Astrocyte (in vitro differentiated cells and primary cell): ENCODE data around the gene CAPZB. TPM values are rescaled to one million over a fixed set of nuclear protein-coding genes. Genes with fewer than 3 reads are reported as not detected.

Source experiments
- DNase-seq: peaks from one replicate; pipeline ENCODE4 v3.0.0-alpha.2; 2010; ENCODE audit warnings: low read depth
- FAIRE-seq: peaks from 2 replicates; lab custom pipeline; 2011; peaks lifted over from hg19 to GRCh38; lab: Jason Lieb, UNC
- H2AFZ ChIP-seq: 2 replicates; pipeline ENCODE4 v1.6.0; 2012; ENCODE audit warnings: low read depth, low read length, inconsistent platforms
- H3K27ac ChIP-seq: 2 replicates; pipeline ENCODE4 v1.5.1; 2011; ENCODE audit warnings: low read depth, low read length, inconsistent platforms
- H3K27me3 ChIP-seq: 2 replicates; pipeline ENCODE4 v1.6.0; 2011; ENCODE audit warnings: low read length, inconsistent platforms; ENCODE audit not compliant: insufficient read depth
- H3K36me3 ChIP-seq: 2 replicates; pipeline ENCODE4 v1.5.1; 2011; ENCODE audit warnings: low read length, inconsistent platforms; ENCODE audit not compliant: insufficient read depth
- H3K4me1 ChIP-seq: 2 replicates; pipeline ENCODE4 v1.5.1; 2011; ENCODE audit warnings: low read length, inconsistent platforms; ENCODE audit not compliant: insufficient read depth
- H3K4me2 ChIP-seq: 2 replicates; pipeline ENCODE4 v1.6.0; 2012; ENCODE audit warnings: low read length, inconsistent platforms
- H3K4me3 ChIP-seq: 2 replicates; pipeline ENCODE4 v1.5.1; 2011; ENCODE audit warnings: low read depth, mild to moderate bottlenecking, low read length, inconsistent platforms; ENCODE audit not compliant: insufficient read depth
- H3K79me2 ChIP-seq: 2 replicates; pipeline ENCODE4 v1.6.0; 2012; ENCODE audit warnings: mild to moderate bottlenecking, low read length, inconsistent platforms; ENCODE audit not compliant: insufficient read depth
- H3K9ac ChIP-seq: 2 replicates; pipeline ENCODE4 v1.6.0; 2012; ENCODE audit warnings: mild to moderate bottlenecking, low read length, inconsistent platforms
- H3K9me3 ChIP-seq: 2 replicates; pipeline ENCODE4 v1.5.1; 2012; ENCODE audit warnings: low read depth, mild to moderate bottlenecking, low read length, inconsistent platforms; ENCODE audit not compliant: insufficient read depth
- H4K20me1 ChIP-seq: 2 replicates; pipeline ENCODE4 v1.6.0; 2012; ENCODE audit warnings: low read length, inconsistent platforms; ENCODE audit not compliant: insufficient read depth
- H3K27ac Mint-ChIP-seq: one replicate; pipeline ENCODE4 v1.8.0; 2021; ENCODE audit warnings: mild to moderate bottlenecking, mixed read lengths; ENCODE audit not compliant: unreplicated experiment
- H3K27me3 Mint-ChIP-seq: one replicate; pipeline ENCODE4 v1.8.0; 2021; ENCODE audit warnings: low read depth, mixed read lengths; ENCODE audit not compliant: unreplicated experiment
- H3K36me3 Mint-ChIP-seq: one replicate; pipeline ENCODE4 v1.8.0; 2021; ENCODE audit warnings: low read depth, mixed read lengths; ENCODE audit not compliant: unreplicated experiment
- H3K4me1 Mint-ChIP-seq: one replicate; pipeline ENCODE4 v1.8.0; 2021; ENCODE audit warnings: low read depth, mixed read lengths; ENCODE audit not compliant: unreplicated experiment
- H3K4me3 Mint-ChIP-seq: one replicate; pipeline ENCODE4 v1.8.0; 2021; ENCODE audit warnings: mild to moderate bottlenecking, moderate library complexity, mixed read lengths; ENCODE audit not compliant: unreplicated experiment
- H3K9me3 Mint-ChIP-seq: one replicate; pipeline ENCODE4 v1.8.0; 2021; ENCODE audit warnings: mild to moderate bottlenecking, mixed read lengths; ENCODE audit not compliant: unreplicated experiment
- CTCF ChIP-seq: IDR thresholded peaks from 2 replicates; pipeline ENCODE4 v1.5.1; 2011; ENCODE audit warnings: low read depth, mild to moderate bottlenecking, inconsistent platforms, low read length, moderate library complexity; ENCODE audit not compliant: insufficient read depth
- EZH2 ChIP-seq: IDR thresholded peaks from 2 replicates; pipeline ENCODE4 v1.6.1; 2012; ENCODE audit warnings: mild to moderate bottlenecking, low read length, inconsistent platforms; ENCODE audit not compliant: insufficient read depth
- total RNA-seq: library from RNA; stranded (reverse); gene quantifications from 2 replicates; pipeline ENCODE4 v1.2.1, GENCODE V29; 2021

CAPZB gene
- total RNA-seq, 1 donor from 2014 or later, result 458 TPM

DNA sequence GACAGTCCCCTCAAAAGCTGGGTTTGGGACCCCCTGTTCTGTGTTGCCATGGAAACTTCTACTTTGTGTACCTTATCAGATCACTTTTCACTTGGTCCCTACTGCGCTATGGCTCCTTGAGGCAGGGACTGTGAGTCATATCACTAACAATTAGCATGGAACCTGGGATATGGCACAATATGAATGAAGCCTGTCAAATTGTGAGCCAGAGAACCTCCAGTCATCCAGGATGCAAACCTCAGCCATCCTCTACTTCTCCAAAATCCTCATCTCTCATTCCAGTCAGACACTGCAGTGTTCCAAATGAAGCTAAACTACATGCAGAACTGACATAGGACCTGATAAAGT lies 11.2 kb upstream of the CAPZB start:
- H3K27ac ChIP-seq, result no peak overlapping the region
- FAIRE-seq, result no peak
- no peak for DNase-seq
- H3K9me3 Mint-ChIP-seq, result no peaks in the 10 kb centered on the region
- H3K9ac ChIP-seq, result no peak overlapping the region
- H3K27me3 ChIP-seq, result no peaks in the 10 kb centered on the region
- no peaks in the 10 kb centered on the region for H3K79me2 ChIP-seq
- TF ChIP-seq EZH2 (no peak), CTCF (no peak)
- no peak overlapping the region for H3K4me3 Mint-ChIP-seq
- no peak overlapping the region for H3K4me3 ChIP-seq
- no peak overlapping the region for H2AFZ ChIP-seq
- H3K27me3 Mint-ChIP-seq, result peaks cover 10% of the 10 kb centered on the region
- H3K9me3 ChIP-seq, result no peaks in the 10 kb centered on the region
- H3K36me3 ChIP-seq, result no peaks in the 10 kb centered on the region
- H3K4me2 ChIP-seq, result no peak overlapping the region
- no peak overlapping the region for H3K27ac Mint-ChIP-seq
- peaks cover 11% of the 10 kb centered on the region for H3K4me1 Mint-ChIP-seq
- peaks cover 2% of the 10 kb centered on the region for H3K36me3 Mint-ChIP-seq
- H3K4me1 ChIP-seq, result no peaks in the 10 kb centered on the region
- no peaks in the 10 kb centered on the region for H4K20me1 ChIP-seq

DNA sequence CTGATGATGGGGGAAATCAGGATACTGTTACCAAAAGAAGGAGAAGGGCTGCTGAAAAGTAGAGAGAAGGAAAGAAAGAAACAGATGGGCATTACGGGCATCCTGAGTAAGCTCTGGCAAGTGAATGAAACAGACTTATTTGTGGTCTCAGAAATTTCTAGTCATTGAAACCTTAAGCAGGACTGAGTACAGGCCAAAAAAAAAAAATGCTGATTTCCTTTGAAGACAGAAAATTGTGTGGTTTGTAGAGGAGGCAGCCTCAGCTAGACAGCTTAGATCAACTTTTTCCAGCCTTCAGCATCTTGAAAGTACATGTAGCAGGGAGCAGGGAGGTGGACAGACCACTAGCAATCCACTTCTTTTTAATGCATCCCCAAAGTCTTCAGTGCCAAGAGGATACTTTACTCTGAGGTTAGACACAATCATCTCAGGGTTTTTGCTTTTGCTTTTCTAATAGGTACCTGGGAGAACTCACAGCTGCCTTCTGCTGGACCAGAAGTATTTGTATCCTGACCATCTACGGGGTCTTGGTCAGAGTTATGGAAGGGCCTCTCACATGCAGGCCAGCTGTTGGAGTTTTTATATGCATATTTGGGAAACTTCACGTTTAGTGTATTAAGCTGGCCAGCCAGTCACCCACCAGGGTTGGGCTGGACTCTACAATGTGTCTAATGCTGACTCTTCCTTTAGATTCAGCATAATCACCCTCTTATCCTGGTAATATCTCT lies 10.6 kb upstream of the CAPZB start:
- H3K27ac ChIP-seq, result no peak overlapping the region
- no peaks in the 10 kb centered on the region for H3K9me3 Mint-ChIP-seq
- no peaks in the 10 kb centered on the region for H3K9me3 ChIP-seq
- H3K4me1 Mint-ChIP-seq, result peaks cover 11% of the 10 kb centered on the region
- H3K4me3 Mint-ChIP-seq, result no peak overlapping the region
- H3K4me3 ChIP-seq, result no peak overlapping the region
- no peaks in the 10 kb centered on the region for H3K27me3 ChIP-seq
- no peak overlapping the region for H3K9ac ChIP-seq
- DNase-seq (peak; percentile 49), FAIRE-seq (no peak)
- H3K79me2 ChIP-seq, result no peaks in the 10 kb centered on the region
- peak overlapping the region; percentile 36 for H3K27ac Mint-ChIP-seq
- TF ChIP-seq EZH2 (no peak), CTCF (no peak)
- no peaks in the 10 kb centered on the region for H3K4me1 ChIP-seq
- no peak overlapping the region for H3K4me2 ChIP-seq
- H3K36me3 ChIP-seq, result no peaks in the 10 kb centered on the region
- H2AFZ ChIP-seq, result no peak overlapping the region
- H3K36me3 Mint-ChIP-seq, result peaks cover 2% of the 10 kb centered on the region
- H4K20me1 ChIP-seq, result no peaks in the 10 kb centered on the region
- H3K27me3 Mint-ChIP-seq, result peaks cover 12% of the 10 kb centered on the region

DNA sequence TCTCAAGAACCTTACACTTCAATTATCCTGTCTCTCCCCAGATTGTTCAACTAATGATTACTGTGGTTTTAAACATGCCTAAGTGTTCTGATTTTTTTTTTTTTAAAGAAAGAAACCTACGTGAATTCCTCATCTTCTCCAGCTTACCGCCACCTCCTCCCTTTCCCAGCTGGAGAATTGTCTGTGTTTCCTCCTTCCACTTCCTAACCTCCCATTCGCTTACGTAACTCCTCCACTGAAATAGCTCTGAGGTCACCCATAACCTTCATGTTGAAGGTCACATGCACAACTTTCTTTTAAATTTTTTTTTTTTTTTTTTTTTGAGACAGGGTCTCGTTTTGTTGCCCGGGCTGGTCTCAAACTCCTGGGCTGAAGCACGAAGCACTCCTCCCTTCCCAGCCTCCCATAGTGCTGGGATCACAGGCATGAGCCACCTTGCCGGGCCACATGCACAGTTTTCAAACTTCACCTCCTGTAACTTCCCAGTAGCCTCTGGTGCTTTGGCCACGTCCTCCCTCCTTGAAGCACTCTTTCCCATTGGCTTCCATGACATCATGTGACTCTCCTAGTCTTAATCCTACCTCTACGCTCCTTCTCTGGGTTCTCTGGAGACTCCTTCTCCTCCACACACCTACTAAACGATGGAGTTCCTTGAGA lies 9.8 kb upstream of the CAPZB start:
- H3K27me3 Mint-ChIP-seq, result peaks cover 12% of the 10 kb centered on the region

More for the DNA sequence above, 9.8 kb upstream of the CAPZB start:
- no peak overlapping the region for H2AFZ ChIP-seq
- DNase-seq, result no peak
- peaks cover 2% of the 10 kb centered on the region for H3K36me3 Mint-ChIP-seq
- no peak for TF ChIP-seq CTCF
- no peak for TF ChIP-seq EZH2
- H3K9me3 ChIP-seq, result no peaks in the 10 kb centered on the region
- no peaks in the 10 kb centered on the region for H4K20me1 ChIP-seq
- H3K9me3 Mint-ChIP-seq, result no peaks in the 10 kb centered on the region
- no peaks in the 10 kb centered on the region for H3K4me1 ChIP-seq
- no peak overlapping the region for H3K27ac ChIP-seq
- no peak overlapping the region for H3K4me3 Mint-ChIP-seq
- H3K4me3 ChIP-seq, result no peak overlapping the region
- H3K27ac Mint-ChIP-seq, result peak overlapping the region; percentile 36
- no peaks in the 10 kb centered on the region for H3K79me2 ChIP-seq
- no peaks in the 10 kb centered on the region for H3K36me3 ChIP-seq
- FAIRE-seq, result no peak
- no peak overlapping the region for H3K9ac ChIP-seq
- H3K4me2 ChIP-seq, result no peak overlapping the region
- peaks cover 11% of the 10 kb centered on the region for H3K4me1 Mint-ChIP-seq
- no peaks in the 10 kb centered on the region for H3K27me3 ChIP-seq
